ENCODE results near the gene EDEM1. TPM values are rescaled to one million over a fixed set of nuclear protein-coding genes. Genes with fewer than 3 reads are reported as not detected.
"Not testable (repeated sequence)": the region's sequence is repeated elsewhere in the genome, so short reads cannot be mapped to it uniquely, and the experiment has no call there.

Gene EDEM1
- total RNA-seq, 1 experiment from 2014 or later = 18.5 TPM

DNA sequence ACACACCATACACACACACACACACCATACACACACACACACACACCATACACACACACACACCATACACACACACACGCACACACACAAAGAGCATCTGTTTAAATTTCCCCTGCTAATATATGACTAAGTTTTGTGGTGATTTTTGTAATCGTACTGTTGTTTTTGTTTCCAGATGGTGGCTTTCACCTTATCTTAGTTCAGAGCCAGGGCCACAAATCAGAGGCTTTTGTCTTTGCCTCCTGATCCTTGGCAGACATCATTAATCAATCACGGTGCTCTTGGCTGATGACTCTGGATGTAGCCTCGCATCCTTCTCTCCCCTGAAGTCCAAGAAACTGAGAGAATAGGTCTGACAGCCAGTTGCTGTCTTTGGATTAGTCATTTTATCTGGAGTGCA lies 52.1 kb downstream of the EDEM1 start:
- no peaks in the 10 kb centered on the region for H3K27me3 ChIP-seq (replicated peaks)
- DNase-seq (ENCODE audit: low read depth in 1 of 2, low spot score in 2 of 2) = no peak
- H3K4me1 ChIP-seq (replicated peaks) = no peaks in the 10 kb centered on the region
- H3K9me3 ChIP-seq (replicated peaks) = no peaks in the 10 kb centered on the region
- no peak overlapping the region for H3K4me3 ChIP-seq
- H3K27ac ChIP-seq = no peak overlapping the region
- H3K36me3 ChIP-seq = no peaks in the 10 kb centered on the region

DNA sequence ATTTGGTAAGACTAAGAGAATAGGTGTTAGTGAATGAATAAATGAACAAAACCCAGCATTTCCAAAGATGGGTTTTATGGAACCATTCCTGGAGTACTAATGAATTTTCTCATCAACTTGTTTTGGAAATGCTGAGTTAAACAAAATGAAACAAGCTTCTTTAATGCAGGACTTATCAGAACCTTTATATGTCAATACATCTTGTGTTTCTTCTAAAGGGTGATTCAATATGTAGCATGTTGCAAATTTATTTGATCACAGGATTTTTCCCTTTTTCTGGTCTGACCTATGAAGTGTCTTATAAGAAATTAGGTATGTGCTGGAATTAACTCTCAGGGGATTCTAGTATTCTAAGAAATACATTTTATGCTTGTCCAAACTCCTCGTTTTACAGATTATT lies 53.2 kb downstream of the EDEM1 start:
- Histone ChIP-seq H3K27me3 (replicated peaks) (no peaks in the 10 kb centered on the region), H3K4me1 (replicated peaks) (no peaks in the 10 kb centered on the region), H3K9me3 (replicated peaks) (no peaks in the 10 kb centered on the region), H3K4me3 (no peak overlapping the region), H3K36me3 (no peaks in the 10 kb centered on the region), H3K27ac (no peak overlapping the region)
- DNase-seq (ENCODE audit: low read depth in 1 of 2, low spot score in 2 of 2) = no peak

DNA sequence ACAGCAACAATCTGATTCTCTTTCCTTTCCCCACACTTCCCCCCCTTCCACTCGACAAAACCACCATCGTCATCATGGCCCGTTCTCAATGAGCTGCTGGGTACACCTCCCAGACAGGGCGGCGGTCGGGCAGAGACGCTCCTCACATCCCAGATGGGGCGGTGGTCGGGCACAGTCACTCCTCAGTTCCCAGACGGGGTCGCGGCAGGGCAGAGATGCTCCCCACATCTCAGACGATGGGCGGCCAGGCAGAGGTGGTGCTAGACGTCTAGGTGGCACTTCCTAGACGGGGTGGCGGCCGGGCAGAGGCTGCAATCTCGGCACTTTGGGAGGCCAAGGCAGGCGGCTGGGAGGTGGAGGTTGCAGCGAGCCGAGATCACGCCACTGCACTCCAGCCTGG lies 55.3 kb downstream of the EDEM1 start:
- not testable (repeated sequence) for H3K4me1 ChIP-seq (replicated peaks); H3K27me3 ChIP-seq (replicated peaks); H3K27ac ChIP-seq; H3K9me3 ChIP-seq (replicated peaks); DNase-seq (ENCODE audit: low read depth in 1 of 2, low spot score in 2 of 2); H3K4me3 ChIP-seq; H3K36me3 ChIP-seq

DNA sequence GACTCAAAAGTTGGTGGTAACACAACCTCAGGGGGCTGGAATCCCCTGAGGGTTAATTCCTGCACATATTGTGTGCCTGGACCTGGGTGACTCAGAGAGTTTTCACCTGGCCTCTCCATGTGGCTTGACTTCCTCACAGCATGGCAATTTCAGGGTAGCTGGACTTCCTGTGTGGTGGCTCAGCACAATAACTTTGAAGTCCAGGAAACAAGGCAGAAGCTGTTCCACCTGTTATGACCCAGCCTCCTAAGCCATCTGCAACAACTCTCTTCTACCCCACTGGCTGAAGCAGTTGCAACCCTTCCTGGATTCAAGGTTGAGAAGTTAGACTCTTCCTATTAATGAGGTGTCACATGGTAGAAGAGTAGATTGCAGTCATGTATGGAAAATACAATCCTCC lies 58.4 kb downstream of the EDEM1 start:
- Histone ChIP-seq H3K9me3 (replicated peaks) (no peaks in the 10 kb centered on the region), H3K27ac (no peak overlapping the region)

DNA sequence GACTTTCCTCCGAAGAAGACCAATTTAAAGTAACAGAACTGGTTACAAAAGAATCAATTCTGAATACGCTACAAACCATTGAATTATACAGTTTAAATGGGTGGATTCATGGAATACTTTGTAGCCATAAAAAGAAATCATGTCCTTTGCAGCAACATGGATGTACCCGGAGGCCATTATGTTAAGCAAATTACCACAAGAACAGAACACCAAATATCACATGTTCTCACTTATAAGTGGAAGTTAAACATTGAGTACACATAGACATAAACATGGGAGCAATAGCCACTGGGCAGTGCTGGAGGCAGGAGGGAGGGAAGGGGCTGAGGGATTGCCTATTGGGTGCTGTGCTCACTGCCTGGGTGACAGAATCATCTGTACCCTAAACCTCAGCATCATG lies 61.3 kb downstream of the EDEM1 start:
- Histone ChIP-seq H3K4me1 (replicated peaks) (no peaks in the 10 kb centered on the region), H3K27me3 (replicated peaks) (no peaks in the 10 kb centered on the region), H3K36me3 (no peaks in the 10 kb centered on the region), H3K27ac (no peak overlapping the region), H3K9me3 (replicated peaks) (no peaks in the 10 kb centered on the region), H3K4me3 (no peak overlapping the region)
- no peak for DNase-seq (ENCODE audit: low read depth in 1 of 2, low spot score in 2 of 2)

More for the DNA sequence above, 58.4 kb downstream of the EDEM1 start:
- no peak for DNase-seq (ENCODE audit: low read depth in 1 of 2, low spot score in 2 of 2)
- Histone ChIP-seq H3K36me3 (no peaks in the 10 kb centered on the region), H3K4me1 (replicated peaks) (no peaks in the 10 kb centered on the region), H3K4me3 (no peak overlapping the region), H3K27me3 (replicated peaks) (no peaks in the 10 kb centered on the region)

DNA sequence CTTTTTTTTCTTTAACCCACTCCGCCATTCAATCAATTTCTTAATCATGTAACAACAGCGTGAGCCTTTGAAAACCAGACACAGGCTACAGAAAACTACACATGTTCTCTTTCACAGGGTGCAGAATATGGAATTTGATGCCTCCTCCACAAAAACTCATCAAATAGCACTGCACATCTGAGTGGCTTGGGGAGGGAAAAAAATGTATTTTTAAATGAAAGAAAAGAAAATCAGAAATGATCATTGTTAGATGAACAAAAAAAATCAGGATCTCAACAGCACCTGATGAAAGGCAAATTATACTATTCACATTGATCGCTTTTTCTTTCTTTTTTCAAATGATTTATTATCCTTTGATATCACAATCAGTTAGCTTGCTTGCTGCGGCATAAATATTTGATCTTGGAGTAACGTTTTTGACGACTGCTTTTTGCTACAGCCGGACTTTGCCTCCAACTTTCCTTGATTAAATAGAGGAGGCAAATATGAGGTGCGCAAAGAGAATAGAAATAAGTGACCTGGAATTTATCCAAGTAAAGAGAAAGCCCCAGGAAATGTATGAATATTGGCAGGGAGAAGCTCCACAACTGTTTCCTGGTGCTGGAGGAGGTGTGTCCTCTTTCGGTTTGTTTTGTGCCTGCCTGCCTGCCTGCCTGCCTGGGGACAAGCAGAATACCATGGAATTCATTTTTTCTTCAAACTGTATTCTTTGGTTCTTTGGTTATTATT lies 63.1 kb downstream of the EDEM1 start:
- Histone ChIP-seq H3K4me3 (peak overlapping the region; percentile 14; the same call in 1 of the 2 replicates), H3K27me3 (replicated peaks) (no peaks in the 10 kb centered on the region), H3K4me1 (replicated peaks) (no peaks in the 10 kb centered on the region), H3K36me3 (no peaks in the 10 kb centered on the region), H3K9me3 (replicated peaks) (no peaks in the 10 kb centered on the region), H3K27ac (no peak overlapping the region)
- no peak for DNase-seq (ENCODE audit: low read depth in 1 of 2, low spot score in 2 of 2)

DNA sequence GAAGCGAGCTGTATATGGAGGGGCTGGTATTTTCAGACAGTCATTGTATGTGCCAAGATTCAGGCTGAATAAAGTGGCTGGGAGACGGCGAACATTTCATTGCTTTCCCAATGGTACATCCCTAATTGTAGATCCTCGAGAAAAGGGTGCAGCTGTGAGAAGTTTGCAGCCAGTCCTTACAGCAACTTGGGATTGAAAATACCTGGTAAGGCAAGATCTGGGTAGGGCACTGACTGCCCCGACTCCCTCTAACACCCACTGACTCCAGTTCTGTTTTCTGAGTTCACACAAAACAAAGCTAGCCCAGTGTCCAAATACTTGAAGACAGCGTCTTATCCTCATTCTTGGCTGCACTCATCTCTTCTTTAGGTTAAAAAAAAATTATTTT lies 63.7 kb downstream of the EDEM1 start:
- no peaks in the 10 kb centered on the region for H3K27me3 ChIP-seq (replicated peaks)
- H3K36me3 ChIP-seq = no peaks in the 10 kb centered on the region
- no peak for DNase-seq (ENCODE audit: low read depth in 1 of 2, low spot score in 2 of 2)
- H3K4me3 ChIP-seq = peak overlapping the region; percentile 14; the same call in 1 of the 2 replicates
- H3K4me1 ChIP-seq (replicated peaks) = no peaks in the 10 kb centered on the region
- no peaks in the 10 kb centered on the region for H3K9me3 ChIP-seq (replicated peaks)
- H3K27ac ChIP-seq = no peak overlapping the region

DNA sequence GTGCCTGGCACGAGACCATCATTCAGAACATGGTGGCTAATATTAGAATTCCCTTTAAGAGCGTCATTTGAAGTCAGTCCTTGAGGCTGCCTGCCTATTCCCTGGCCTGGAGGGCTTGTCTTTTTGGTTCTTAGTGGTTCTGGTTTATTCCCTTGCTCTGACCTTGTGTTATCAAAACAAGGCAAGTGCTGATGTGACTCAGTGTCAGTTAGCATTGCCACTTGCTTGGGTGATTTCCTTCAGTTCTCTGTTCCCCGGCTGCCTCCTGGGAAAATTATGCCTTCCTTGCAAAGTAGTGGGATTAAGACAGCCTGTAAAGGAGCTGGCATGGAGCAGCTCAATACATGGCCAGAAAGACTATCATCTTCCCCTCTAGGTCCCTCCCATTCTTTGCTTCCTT lies 64.6 kb downstream of the EDEM1 start:
- no peaks in the 10 kb centered on the region for H3K4me1 ChIP-seq (replicated peaks)
- no peaks in the 10 kb centered on the region for H3K9me3 ChIP-seq (replicated peaks)
- H3K4me3 ChIP-seq = no peak overlapping the region
- no peak for DNase-seq (ENCODE audit: low read depth in 1 of 2, low spot score in 2 of 2)
- no peak overlapping the region for H3K27ac ChIP-seq
- no peaks in the 10 kb centered on the region for H3K27me3 ChIP-seq (replicated peaks)
- no peaks in the 10 kb centered on the region for H3K36me3 ChIP-seq

DNA sequence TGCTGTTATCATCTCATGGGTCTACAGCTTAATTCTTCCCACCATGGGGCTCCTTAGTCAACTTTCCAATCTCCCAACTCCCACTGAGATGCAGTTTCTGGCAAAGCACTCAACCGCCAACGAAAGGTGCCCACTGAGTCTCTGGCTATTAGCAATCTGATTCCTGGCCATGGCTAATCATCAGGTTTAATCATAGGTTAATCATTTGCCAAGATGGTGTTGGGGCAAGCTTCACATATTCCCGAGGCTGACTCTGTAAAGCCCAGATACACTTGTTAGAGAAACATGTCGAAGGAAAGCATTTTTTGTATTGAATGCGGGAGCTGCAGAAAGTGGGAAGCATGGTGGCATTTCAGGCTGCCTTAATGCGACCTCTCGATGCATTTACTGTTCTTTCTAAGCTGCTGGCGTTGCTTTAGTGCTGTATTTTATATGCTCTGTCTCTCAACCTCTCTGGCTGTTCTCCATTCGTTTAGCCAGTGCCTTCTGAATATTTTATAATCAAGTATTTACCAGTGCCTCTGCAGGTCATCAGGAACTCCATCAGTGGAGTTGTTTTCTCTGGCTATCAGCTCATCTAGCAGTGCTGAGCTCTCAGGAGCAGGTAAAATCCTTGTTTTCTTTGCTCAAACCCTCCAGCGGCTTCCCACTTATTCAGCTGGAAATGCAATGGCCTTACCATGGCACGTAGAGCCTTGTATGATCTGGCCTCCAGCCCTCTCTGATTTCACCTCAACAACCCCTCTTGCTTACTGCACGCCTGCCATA lies 67.0 kb downstream of the EDEM1 start:
- Histone ChIP-seq H3K4me1 (replicated peaks) (no peaks in the 10 kb centered on the region), H3K9me3 (replicated peaks) (no peaks in the 10 kb centered on the region), H3K4me3 (no peak overlapping the region), H3K36me3 (no peaks in the 10 kb centered on the region), H3K27ac (no peak overlapping the region), H3K27me3 (replicated peaks) (no peaks in the 10 kb centered on the region)
- no peak for DNase-seq (ENCODE audit: low read depth in 1 of 2, low spot score in 2 of 2)

DNA sequence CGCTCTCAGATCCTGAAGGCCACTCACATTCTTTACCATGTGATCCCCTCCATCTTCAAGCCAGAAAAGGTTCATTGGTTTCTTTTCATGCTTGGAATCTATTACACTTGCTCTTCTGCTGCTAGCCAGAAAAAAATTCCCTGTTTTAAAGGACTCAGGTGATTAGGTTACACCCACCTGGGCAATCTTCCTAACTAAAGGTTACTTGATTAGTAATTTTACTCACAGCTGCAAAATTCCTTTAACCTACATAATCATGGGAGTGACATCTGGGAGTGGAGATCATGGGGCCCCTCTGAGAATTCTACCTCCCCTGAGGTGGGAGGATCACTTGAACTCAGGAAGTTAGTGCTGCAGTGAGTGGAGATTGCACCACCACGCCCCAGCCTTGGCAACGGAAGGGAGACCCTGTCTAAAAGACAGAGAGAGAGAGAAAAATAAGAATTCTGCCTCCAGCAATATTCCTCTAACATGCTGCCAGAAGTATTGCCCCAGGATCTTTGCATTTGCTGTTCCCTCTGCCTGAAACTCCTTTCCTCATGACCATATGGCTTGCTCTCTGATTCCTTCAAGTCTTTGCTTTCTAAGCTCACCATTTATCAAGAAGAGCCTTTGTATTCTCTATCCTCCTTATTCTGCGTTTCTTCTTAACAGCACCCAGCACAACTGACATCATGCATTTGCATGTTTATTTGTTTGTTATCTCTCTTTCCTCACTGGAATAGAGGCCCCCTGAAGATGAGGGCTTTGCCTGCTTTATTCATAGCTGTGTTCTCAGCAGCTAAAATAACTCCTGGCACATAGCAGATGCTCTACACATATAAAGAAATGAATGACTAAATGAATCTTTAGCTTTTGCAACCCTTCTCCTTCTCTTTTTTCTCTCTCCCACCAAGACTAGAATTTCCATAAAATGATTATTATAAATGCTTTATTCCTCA lies 68.2 kb downstream of the EDEM1 start:
- Histone ChIP-seq H3K36me3 (no peaks in the 10 kb centered on the region), H3K4me3 (no peak overlapping the region), H3K4me1 (replicated peaks) (no peaks in the 10 kb centered on the region), H3K27ac (no peak overlapping the region), H3K9me3 (replicated peaks) (no peaks in the 10 kb centered on the region), H3K27me3 (replicated peaks) (no peaks in the 10 kb centered on the region)
- DNase-seq (ENCODE audit: low read depth in 1 of 2, low spot score in 2 of 2) = no peak

DNA sequence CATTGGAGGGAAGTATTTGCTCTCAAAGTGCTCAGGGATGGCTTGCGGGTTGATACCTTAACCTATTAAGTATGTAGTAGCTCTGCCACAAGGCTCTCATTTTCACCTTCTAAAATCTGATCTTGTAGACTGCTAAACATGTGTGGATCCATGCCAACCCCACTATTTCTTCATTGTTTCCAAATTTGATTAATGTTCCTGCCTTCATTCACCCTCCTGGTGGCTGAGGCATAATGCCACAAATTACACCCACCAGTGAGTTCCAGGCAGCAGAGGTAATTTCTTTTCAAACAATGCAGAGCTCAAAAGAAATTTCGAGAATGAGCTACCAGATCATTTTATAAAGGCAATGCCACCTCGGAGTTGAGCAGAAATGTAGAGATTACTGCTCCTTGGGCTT lies 71.0 kb downstream of the EDEM1 start:
- Histone ChIP-seq H3K27me3 (replicated peaks) (no peaks in the 10 kb centered on the region), H3K9me3 (replicated peaks) (no peaks in the 10 kb centered on the region), H3K4me1 (replicated peaks) (no peaks in the 10 kb centered on the region), H3K36me3 (no peaks in the 10 kb centered on the region), H3K4me3 (no peak overlapping the region), H3K27ac (no peak overlapping the region)
- no peak for DNase-seq (ENCODE audit: low read depth in 1 of 2, low spot score in 2 of 2)

DNA sequence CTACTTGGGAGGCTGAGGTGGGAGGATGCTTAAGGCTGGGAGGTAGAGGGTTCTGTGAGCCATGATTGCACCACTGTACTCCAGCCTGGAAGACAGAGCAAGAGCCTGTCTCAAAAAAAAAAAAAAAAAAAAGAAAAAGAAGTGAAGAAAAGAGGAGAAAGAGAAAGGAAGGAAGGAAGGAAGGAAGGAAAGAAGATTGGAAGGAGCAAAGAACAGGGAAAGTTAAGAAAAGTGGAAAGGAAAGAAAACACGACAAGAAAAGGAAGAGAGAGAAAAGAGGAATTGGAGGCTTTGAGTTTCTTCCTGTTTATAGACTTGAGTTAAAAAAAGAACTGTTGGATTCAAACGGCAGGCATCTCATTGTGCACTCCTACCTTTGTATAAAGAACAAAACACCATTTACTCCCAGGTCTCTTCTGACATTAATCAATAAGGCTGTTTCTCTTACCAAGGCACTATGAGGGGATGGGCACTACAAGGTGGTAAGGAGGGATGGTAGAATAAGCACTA lies 73.5 kb downstream of the EDEM1 start:
- DNase-seq (ENCODE audit: low read depth in 1 of 2, low spot score in 2 of 2) = no peak
- Histone ChIP-seq H3K27ac (no peak overlapping the region), H3K9me3 (replicated peaks) (no peaks in the 10 kb centered on the region), H3K27me3 (replicated peaks) (no peaks in the 10 kb centered on the region), H3K4me1 (replicated peaks) (no peaks in the 10 kb centered on the region), H3K4me3 (no peak overlapping the region), H3K36me3 (no peaks in the 10 kb centered on the region)

DNA sequence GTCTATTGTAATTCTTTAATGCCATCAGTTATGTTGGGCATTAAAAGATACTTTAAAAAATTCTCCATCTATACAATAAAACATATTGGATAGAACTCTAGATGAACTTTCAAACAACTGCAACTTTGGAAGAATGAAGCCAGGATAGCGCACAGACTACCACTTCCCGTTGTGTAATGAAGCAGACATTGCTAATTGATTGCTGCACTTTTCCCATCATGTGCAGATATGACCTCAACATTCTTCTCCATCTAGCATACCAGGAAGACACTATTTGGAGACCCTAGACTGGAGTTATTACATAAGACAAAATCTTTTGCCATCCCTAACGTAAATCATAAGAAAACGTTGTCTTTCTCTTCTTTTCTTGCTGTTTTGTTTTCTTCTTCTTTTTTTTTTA lies 75.0 kb downstream of the EDEM1 start:
- H3K4me1 ChIP-seq (replicated peaks) = no peaks in the 10 kb centered on the region
- H3K27ac ChIP-seq = no peak overlapping the region
- no peaks in the 10 kb centered on the region for H3K27me3 ChIP-seq (replicated peaks)
- no peak overlapping the region for H3K4me3 ChIP-seq
- DNase-seq (ENCODE audit: low read depth in 1 of 2, low spot score in 2 of 2) = no peak
- H3K36me3 ChIP-seq = no peaks in the 10 kb centered on the region
- no peaks in the 10 kb centered on the region for H3K9me3 ChIP-seq (replicated peaks)

Data from SJSA1 (cell line).